CD4-positive, alpha-beta T cell treated with Interleukin-12 subunit alpha and Interleukin-12 subunit beta, for 1 hour (primary cell): Measurements from ENCODE around the gene SHOC2.

Source experiments
- DNase-seq: peaks from one replicate; pipeline ENCODE4 v3.0.0-alpha.2; 2020

SHOC2 gene

DNA sequence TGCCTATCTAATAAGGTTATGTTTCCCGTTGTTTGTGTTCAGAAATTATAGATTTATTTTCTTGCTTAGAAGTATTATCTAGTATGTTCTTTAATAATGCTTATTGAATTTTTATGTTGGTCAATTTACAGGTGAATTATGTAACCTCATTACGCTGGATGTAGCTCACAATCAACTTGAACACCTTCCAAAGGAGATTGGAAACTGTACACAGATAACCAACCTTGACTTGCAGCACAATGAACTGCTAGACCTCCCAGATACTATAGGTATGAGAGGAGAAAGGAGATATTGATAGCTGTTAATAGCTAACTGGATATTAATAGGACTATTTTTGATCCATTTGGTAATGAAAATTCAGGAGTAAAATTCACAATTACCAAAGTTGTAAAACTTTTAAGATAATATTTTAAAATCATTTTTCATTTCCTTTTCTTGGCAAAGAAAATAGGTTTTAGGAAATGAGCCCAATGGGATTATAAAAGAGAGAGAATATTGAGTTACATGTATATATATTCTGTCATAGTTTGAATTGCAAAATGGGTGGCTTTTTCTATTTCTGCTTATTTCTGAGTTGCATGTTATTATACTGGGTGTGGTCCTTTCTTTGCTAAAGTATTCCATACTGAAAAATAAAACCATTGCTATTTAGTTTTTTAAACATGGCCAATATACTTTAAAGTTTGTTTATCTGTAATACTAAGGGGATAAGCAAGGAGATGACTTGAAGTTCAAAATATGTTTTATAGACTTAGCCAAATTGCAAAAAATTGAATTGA, 66.3 kb downstream of the SHOC2 start:
- DNase-seq: no peak

GRCh38 chr10:110989016-110989415, 69.6 kb downstream of the SHOC2 start:
- no peak for DNase-seq

- DNase-seq: no peak
These were observed 72.8 kb downstream of the SHOC2 start for GRCh38 chr10:110992006-110992800.

DNA sequence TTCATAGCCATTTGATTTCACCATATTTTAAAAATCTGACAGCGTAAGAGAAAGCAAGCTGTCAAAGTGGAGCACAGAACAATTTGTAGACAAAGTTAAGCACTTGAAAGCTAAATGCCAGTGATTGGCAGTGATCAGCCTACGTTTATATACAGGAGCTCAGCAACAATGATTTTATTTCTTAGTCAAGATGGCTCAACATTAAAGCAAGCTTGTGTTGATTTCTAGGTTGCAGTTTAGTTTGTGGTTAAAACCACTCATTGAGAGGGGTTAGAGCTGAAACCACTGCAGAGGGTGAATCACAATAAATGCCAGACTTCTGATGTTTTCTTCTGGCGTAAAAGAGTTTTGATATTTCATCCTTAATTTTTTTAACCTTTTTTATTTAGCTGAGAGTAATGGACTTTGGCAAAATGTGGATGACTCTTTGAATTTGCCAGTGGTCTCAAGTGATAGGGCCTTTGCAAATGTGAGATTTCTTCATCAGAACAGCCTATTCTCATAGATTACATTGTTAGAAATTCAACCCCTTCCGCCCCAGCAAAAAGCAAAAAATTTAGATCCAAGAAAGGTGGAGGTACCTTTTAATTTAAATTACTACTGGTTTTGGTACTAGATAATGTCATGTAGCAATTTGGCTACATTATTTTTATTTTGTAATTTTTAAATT, 73.8 kb downstream of the SHOC2 start:
- peak; percentile 47 for DNase-seq

- no peak for DNase-seq
These were observed 75.1 kb downstream of the SHOC2 start for GRCh38 chr10:110994406-110995086.

DNA sequence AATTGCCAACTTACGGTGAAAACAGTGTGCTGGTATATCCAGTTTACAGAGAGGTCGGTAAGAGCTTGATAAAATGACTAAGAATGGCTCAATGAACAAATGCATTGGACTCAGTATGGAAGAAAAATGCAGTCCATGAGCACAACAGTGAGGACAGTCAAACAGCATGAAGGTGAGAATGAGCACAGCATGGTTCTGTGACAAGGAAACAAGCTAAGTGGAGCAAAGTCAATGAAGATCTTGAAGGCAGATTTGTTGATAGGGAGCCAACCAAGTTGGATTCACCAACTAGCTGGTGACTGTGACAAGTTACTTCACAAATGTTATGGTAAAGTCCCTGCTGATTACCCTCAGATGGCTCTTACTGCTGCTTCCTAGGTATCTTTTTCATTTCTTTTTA, 75.9 kb downstream of the SHOC2 start:
- no peak for DNase-seq

DNA sequence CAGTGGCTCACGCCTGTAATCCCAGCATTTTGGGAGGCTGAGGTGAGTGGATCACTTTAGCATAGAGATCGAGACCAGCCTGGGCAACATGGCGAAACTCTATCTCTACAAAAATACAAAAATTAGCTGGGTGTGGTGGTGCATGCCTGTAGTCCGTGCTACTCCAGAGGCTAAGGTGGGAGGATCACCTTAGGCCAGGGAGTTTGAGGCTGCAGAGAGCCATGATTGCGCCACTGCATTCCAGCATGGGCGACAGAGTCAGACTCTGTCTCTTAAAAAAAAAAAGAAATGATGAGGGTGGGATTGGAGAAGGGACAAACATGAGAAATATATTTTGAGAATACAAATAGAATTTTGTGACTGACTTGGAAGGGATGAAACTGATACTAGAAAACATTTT, 76.9 kb downstream of the SHOC2 start:
- no peak for DNase-seq

- DNase-seq: no peak
These were observed 84.6 kb downstream of the SHOC2 start for GRCh38 chr10:111004016-111004415.

- no peak for DNase-seq
These were observed 88.1 kb downstream of the SHOC2 start for GRCh38 chr10:111007486-111007885.

GRCh38 chr10:111015181-111015580, 95.8 kb downstream of the SHOC2 start:
- no peak for DNase-seq

GRCh38 chr10:111017098-111017497, 97.7 kb downstream of the SHOC2 start:
- no peak for DNase-seq

- DNase-seq: no peak
These were observed 98.6 kb downstream of the SHOC2 start for GRCh38 chr10:111018021-111018420.

DNA sequence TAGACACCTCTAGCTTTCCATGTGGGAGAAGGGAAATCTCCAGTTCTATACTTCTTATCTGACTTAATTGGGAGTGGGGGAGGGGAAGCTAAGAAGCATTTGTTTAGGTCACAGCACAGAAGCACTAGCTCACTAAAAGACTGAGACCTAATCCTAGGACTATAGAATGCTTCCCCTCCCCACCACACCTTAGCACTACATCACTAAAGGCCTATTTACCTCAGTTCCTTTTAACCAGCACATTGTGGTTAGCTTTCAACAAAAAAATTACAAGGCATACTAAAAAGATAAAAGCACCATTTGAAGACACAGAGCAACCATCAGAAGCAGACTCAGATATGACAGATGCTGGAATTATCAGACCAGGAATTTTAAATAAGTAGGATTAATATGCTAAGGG, 103.7 kb downstream of the SHOC2 start:
- no peak for DNase-seq

DNA sequence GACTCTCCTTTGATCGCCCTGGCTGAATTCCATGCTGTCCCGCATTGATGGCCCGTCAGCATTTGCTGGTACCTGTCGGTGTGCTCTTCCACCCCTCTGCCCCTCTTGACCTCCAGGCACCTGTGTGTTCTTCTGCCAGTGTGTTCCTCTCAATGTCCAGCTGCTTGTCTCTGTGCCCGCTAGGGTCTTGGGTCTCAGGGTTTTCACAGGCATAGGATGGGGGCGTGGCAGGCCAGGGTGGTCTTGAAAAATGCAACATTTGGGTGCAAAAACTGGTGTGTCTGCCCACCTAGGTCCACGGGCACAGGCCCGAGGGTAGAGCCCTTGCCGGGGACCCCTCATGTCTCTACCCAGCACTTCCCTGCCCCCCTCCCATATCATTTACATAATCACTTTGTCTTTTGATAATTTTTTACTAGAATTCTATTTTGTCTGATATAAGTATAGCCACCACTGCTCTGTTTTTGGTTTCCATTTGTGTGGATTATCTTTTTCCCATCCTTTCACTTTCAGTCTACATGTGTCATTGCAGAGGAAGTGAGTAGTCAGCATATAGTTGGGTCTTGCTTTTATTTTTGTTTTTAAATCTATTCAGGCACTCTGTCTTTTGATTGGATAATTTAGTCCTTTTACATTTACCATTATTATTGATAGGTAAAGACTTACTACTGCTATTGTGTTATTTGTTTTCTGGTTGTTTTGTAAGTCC, 110.8 kb downstream of the SHOC2 start:
- DNase-seq: no peak

- DNase-seq: no peak
These were observed 115.3 kb downstream of the SHOC2 start for GRCh38 chr10:111034598-111035310.

- no peak for DNase-seq
These were observed 116.1 kb downstream of the SHOC2 start for GRCh38 chr10:111035542-111035941.

DNA sequence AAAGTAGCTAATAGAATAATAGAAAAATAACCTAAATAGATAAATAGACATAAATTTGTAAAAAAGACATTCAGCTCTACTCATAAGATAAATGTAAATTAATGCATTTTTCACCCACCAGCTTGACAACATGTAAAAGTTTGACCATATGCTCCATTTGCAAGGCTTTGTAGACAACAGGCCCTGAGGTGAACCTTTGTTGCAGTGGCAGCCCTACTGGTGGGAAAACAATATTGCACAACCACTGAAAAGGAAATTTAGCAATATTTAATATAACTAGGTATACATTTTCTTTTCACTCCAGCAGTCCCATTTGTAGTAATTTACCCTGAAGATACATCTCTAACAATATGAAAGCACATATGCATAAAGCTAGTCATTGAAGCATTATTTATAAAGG, 118.5 kb downstream of the SHOC2 start:
- DNase-seq: no peak

- DNase-seq: no peak
These were observed 120.1 kb downstream of the SHOC2 start for GRCh38 chr10:111039522-111039921.

GRCh38 chr10:111057006-111057405, 137.6 kb downstream of the SHOC2 start:
- no peak for DNase-seq
